Epithelial cell of prostate (primary cell): ENCODE results near the gene KNOP1.
A peak's percentile ranks its signal among the peaks of the same experiment; 100 is the strongest.

ENCODE experiments used
- DNase-seq: peaks from one replicate; pipeline ENCODE4 v3.0.0-alpha.2; 2011; ENCODE audit warnings: low read depth, low spot score
- H3K27ac ChIP-seq: fragments of 450-650 bp; 2 replicates; pipeline ENCODE4 v1.5.1; 2017; ENCODE audit warnings: mild to moderate bottlenecking

KNOP1 gene

DNA sequence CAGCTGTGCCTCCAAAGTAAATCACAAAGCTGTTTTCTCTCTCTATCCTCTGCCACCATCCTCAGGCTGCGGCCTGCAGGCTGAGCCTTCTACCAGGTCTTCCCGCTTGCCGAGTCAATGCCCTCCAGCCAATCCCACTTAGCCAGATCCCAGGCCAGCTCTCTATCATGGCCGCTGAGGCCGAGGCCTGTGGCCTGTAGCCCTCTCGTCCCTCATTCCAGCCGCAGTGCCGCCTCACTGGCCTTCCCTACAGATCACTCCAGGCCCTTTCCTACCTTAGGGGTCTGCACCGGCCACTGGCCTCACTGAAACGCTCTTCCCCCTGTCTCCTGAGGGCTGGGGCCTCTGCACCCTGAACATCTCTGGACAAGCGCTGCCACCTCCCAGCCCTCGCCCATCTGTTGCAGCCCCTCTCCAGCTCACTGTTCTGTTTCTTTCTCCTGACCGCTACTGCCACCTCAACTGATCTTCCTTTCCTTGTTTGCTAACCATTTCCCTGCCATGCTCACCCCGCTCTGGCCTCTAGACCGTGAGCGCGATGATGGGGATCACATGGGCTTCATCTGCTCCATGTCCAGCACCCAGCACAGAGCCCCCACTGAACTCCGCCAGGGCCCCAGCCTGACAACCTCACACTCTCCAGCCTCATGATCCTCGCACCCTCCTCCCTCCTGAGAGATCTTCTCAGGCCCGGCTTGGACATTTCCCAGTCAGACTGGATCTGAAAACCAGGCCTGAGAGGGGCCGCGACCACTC is 8.5 kb downstream of the KNOP1 start:
- H3K27ac ChIP-seq, result no peak overlapping the region
- DNase-seq, result no peak

DNA sequence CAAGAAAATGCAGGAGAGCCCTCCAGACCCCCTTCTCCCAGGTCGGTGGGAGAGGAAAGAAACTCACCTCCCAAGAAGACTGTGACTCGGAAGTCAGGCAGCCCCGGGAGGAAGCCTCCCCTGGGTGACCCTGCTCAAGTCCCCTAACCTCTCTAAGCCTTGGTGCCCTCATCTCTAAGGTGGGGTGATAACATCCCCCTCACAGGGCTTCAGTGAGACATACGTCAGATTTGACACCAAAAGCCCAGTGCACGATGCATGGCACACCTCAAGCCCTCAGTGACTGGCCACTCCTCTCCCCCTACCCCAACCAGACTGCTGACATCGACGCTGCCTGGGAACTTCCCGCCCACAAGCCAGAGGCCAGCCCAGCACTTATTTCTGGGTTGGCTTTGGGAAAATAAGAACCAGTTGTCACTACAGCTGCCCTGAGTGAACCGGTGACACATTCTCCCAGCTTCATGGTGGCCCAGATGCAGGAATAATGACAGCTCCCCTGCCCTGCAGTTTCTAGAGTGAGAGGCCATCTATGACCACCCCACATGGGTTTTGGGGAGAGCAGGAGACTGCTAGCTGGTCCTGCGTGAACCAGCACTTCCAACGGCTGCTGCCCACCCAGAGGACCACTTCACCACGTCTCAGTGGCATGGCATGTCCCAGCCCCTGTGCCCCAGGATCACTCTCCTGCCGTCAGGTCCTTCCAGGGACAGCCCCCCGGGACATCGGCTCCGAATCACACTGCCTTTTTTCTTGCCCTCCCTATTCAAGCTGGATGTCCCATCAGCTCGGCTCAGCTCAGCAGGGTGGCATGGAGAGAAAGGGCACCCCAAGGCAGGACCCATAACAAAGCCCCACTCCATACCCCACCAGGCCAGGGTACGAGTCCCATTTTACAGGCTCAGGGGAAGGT is 9.5 kb downstream of the KNOP1 start:
- no peak for DNase-seq
- no peak overlapping the region for H3K27ac ChIP-seq

DNA sequence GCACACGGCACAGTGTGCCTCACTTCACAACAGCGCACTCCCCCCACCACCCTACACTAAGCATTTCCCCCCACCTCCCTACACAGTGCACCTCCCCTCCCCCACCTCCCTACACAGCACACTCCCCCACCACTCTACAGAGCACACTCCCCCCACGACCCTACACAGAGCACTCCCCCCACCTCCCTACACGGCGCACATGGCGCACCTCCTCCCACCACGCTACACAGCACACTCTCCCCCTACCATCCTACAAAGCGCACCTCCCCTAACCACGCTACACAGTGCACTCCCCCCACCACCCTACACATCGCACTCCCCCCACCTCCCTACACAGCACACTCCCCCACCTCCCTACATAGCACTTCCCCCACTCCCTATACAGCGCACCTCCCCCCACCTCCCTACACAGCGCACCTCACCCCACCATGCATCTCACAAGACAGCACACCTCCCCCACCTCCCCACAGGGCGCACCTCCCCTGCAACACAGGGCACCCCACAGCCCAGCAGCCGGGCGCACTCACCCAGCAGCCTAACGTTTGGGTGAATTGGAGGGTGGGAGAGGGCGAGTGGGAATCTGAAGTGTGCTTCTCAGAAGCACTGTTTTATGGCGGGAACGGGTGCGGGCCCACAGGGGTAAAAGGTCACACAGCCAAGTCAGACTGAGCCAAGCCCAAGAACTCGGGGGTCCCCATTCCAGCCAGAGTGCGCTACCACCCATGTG is 10.3 kb downstream of the KNOP1 start:
- H3K27ac ChIP-seq, result no peak overlapping the region
- no peak for DNase-seq

DNA sequence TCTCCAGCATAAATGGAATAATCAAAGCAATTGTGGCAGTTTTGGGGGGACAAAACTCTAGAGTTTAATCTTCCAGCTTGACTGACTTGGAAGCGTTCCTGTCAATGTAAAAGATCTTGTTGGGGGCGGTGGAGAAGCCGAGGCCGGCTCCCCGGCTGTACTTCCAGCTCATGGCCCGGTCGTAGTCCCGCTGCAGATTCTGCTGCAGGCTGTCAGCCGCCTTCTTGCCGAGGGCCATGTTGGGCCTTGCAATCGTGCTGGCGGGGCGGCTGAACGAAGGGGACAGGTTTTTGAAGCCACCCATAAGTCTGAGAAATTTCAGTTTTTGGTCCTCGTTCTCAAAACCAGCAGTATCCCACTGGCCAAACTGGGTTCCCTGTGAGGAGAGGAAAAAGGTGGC is 11.2 kb downstream of the KNOP1 start:
- no peak for DNase-seq
- no peak overlapping the region for H3K27ac ChIP-seq

- H3K27ac ChIP-seq, result no peak overlapping the region
- no peak for DNase-seq
Measured at GRCh38 chr16:19705843-19706242, 12.2 kb downstream of the KNOP1 start.

GRCh38 chr16:19705146-19705501 is 12.9 kb downstream of the KNOP1 start:
- H3K27ac ChIP-seq, result peak overlapping the region; percentile 50
- no peak for DNase-seq

- H3K27ac ChIP-seq, result peak overlapping the region; percentile 50
- no peak for DNase-seq
Measured at GRCh38 chr16:19704321-19705145, 13.5 kb downstream of the KNOP1 start.

GRCh38 chr16:19703172-19703889 is 14.7 kb downstream of the KNOP1 start:
- no peak overlapping the region for H3K27ac ChIP-seq

GRCh38 chr16:19701091-19701490 is 16.9 kb downstream of the KNOP1 start:
- no peak for DNase-seq
- no peak overlapping the region for H3K27ac ChIP-seq

More at GRCh38 chr16:19703172-19703889, 14.7 kb downstream of the KNOP1 start:
- no peak for DNase-seq

GRCh38 chr16:19700319-19700781 is 17.7 kb downstream of the KNOP1 start:
- DNase-seq, result no peak
- no peak overlapping the region for H3K27ac ChIP-seq

DNA sequence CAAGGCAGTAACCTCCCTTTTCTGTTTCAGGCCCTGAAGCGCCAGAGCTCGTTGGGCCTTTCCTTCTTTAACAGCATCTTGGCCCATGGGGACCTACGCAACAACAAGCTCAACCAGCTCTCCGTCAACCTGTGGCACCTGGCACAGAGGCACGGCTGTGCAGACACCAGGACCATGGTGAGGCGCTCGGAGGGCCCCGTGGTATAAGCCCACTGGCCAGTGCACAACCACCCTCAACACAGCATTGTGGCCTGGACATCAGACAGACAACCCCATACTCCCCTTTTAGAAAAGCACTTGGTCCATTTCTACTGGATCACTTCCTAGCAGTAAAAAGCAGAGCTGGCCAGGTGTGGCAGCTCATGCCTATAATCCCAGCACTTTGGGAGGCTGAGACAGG is 18.6 kb downstream of the KNOP1 start:
- no peak for DNase-seq
- no peak overlapping the region for H3K27ac ChIP-seq

- no peak for DNase-seq
- no peak overlapping the region for H3K27ac ChIP-seq
Measured at GRCh38 chr16:19698480-19699465, 19.3 kb downstream of the KNOP1 start.

- no peak overlapping the region for H3K27ac ChIP-seq
- DNase-seq, result no peak
Measured at GRCh38 chr16:19697756-19698318, 20.2 kb downstream of the KNOP1 start.

- H3K27ac ChIP-seq, result no peak overlapping the region
- no peak for DNase-seq
Measured at GRCh38 chr16:19696961-19697360, 21.1 kb downstream of the KNOP1 start.

- H3K27ac ChIP-seq, result no peak overlapping the region
- peak; percentile 41 for DNase-seq
Measured at GRCh38 chr16:19696328-19696727, 21.7 kb downstream of the KNOP1 start.

- no peak for DNase-seq
- H3K27ac ChIP-seq, result no peak overlapping the region
Measured at GRCh38 chr16:19694989-19695388, 23.0 kb downstream of the KNOP1 start.

DNA sequence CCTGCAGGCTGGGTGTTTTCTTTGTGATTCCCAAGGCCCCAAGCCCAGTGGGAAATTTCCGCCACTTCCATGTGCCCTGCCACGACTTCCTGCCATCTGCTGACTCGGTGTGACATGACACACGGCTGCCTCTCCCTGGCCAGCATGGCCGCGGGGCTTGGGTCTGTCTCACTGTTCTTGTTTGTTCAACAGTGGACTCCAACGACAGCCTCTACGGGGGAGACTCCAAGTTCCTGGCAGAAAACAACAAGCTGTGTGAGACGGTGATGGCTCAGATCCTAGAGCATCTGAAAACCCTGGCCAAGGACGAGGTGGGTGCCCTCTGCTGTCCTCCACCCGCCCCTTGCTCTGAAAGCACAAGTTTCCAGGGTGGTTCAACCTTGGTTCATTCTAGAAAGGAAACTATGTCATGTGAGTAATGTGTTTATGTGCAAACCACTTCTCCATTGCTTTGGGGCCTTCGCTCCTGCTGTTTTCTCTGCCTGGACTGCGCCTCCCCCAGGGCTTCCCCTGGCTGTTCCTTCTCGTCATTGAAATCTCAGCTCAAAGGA is 26.8 kb downstream of the KNOP1 start:
- DNase-seq, result no peak

More for the DNA sequence above, 26.8 kb downstream of the KNOP1 start:
- no peak overlapping the region for H3K27ac ChIP-seq
